Activated T-cell treated with anti-CD3 and anti-CD28 coated beads for 24 hours (primary cell): Measurements from ENCODE around the gene POLR2J2.
"Not testable (repeated sequence)": the region's sequence is repeated elsewhere in the genome, so short reads cannot be mapped to it uniquely, and the experiment has no call there.

Source experiments
- DNase-seq: peaks from one replicate; pipeline ENCODE4 v3.0.0-alpha.2; 2020; ENCODE audit warnings: low read depth

Gene POLR2J2

GRCh38 chr7:102671956-102672307, 469 bp upstream of the POLR2J2 start:
- DNase-seq = not testable (repeated sequence)

- DNase-seq = not testable (repeated sequence)
Measured at GRCh38 chr7:102667523-102667922, 3.9 kb downstream of the POLR2J2 start.

GRCh38 chr7:102666850-102667249, 4.6 kb downstream of the POLR2J2 start:
- not testable (repeated sequence) for DNase-seq

- DNase-seq = not testable (repeated sequence)
Measured at GRCh38 chr7:102664765-102665164, 6.7 kb downstream of the POLR2J2 start.

GRCh38 chr7:102649924-102650323, 21.5 kb downstream of the POLR2J2 start, which contains the start of gene SPDYE2B:
Gene SPDYE2B (plus strand): TSS chr7:102650319. CDS start chr7:102652349, 2,030 bp downstream.
- not testable (repeated sequence) for DNase-seq

GRCh38 chr7:102647813-102648212, 23.6 kb downstream of the POLR2J2 start:
- DNase-seq = not testable (repeated sequence)

GRCh38 chr7:102643404-102643803, 28.1 kb downstream of the POLR2J2 start:
- DNase-seq = not testable (repeated sequence)

GRCh38 chr7:102642691-102643090, 28.8 kb downstream of the POLR2J2 start, which contains the start of gene UPK3BL1:
Gene UPK3BL1 (minus strand): TSS chr7:102642791. CDS start chr7:102642741, 50 bp downstream.
- not testable (repeated sequence) for DNase-seq

GRCh38 chr7:102638848-102639247, 32.6 kb downstream of the POLR2J2 start:
- DNase-seq = not testable (repeated sequence)

GRCh38 chr7:102636956-102637355, 34.5 kb downstream of the POLR2J2 start:
- DNase-seq = not testable (repeated sequence)

- not testable (repeated sequence) for DNase-seq
Measured at GRCh38 chr7:102635354-102635753, 36.1 kb downstream of the POLR2J2 start.

- not testable (repeated sequence) for DNase-seq
Measured at GRCh38 chr7:102634299-102634698, 37.2 kb downstream of the POLR2J2 start.

- DNase-seq = not testable (repeated sequence)
Measured at GRCh38 chr7:102630622-102631021, 40.8 kb downstream of the POLR2J2 start.

- DNase-seq = not testable (repeated sequence)
Measured at GRCh38 chr7:102627271-102627904, 44.1 kb downstream of the POLR2J2 start.

- DNase-seq = not testable (repeated sequence)
Measured at GRCh38 chr7:102618122-102618521, 53.3 kb downstream of the POLR2J2 start.

- DNase-seq = peak; percentile 16
Measured at GRCh38 chr7:102616507-102617125, 54.8 kb downstream of the POLR2J2 start, which contains the start of gene RASA4. Gene RASA4 (minus strand): TSS chr7:102616756. CDS start chr7:102616689, 67 bp downstream.
